ENCODE measurements around the gene EPOP.

The EPOP gene

DNA sequence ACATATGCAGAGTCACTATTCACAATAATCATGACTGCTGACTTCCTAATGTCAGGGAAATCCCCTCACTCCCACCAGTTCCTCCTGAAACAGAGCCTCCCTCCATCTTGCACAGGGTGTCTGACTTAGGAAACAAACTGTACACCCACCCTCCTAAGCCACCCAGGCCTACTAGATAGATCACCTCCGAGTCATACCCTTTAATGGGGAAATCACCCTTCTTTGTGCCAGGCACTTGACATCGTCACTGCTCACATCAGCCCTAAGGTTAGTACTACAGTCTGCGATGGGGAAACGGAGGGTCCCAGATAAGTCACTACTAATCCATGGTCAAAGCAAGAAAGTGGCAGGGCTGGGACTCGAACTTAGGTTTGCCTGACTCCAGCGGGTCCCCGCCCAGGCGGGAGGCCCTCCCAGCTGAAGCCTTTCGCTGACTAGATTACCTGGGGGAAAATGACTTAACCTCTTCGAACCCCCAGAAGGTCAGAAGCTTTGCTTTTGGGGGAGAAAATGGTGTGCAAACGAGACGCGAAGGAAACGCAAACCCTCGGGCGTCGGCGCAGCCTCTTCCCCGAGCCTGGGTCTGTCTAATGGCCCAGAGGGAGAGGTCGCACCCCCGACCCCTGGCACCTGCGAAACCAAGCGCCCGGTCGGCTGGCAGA lies 26.9 kb upstream of the EPOP start:
- Histone ChIP-seq H3K9ac (ENCODE audit: low read depth, low read length, poor library complexity) (peak overlapping the region; percentile 15), H3K79me1 (ENCODE audit: low read depth, low read length) (peaks cover 2% of the 10 kb centered on the region), H3K36me3 (replicated peaks in 1 of 2; ENCODE audit: control insufficient read depth in 2 of 2, insufficient read depth in 2 of 2, low read length in 2 of 2) (no peaks in the 10 kb centered on the region), H2AK5ac (ENCODE audit: low read depth, low read length) (no peak overlapping the region), H3K14ac (ENCODE audit: low read length) (no peak overlapping the region), H3K18ac (ENCODE audit: low read length) (peak overlapping the region; percentile 86), H3K9me3 (replicated peaks in 1 of 2; ENCODE audit: control insufficient read depth in 2 of 2, insufficient read depth in 1 of 2, low read depth in 1 of 2, low read length in 2 of 2) (no peaks in the 10 kb centered on the region), H3K4me1 (ENCODE audit: control insufficient read depth in 2 of 2, insufficient read depth in 1 of 2, low read depth in 1 of 2, low read length in 2 of 2) (peaks cover 14 to 24% of the 10 kb centered on the region in 2 donors), H3K27ac (replicated peaks; ENCODE audit: low read length) (no peak overlapping the region), H4K8ac (ENCODE audit: low read depth, low read length) (no peak overlapping the region), H3K4me3 (ENCODE audit: low read length in 2 of 2) (peak overlapping the region; percentile 73 to 77), H2BK12ac (ENCODE audit: low read length) (no peak overlapping the region), H3K4me2 (ENCODE audit: insufficient read depth, low read length, poor library complexity, severe bottlenecking) (peak overlapping the region; percentile 75), H2BK120ac (ENCODE audit: low read depth, low read length) (peak overlapping the region; percentile 1), H4K91ac (ENCODE audit: low read depth, low read length, poor library complexity) (no peak overlapping the region), H3K4ac (ENCODE audit: low read length) (no peak overlapping the region), H2BK15ac (ENCODE audit: low read length) (peak overlapping the region; percentile 42), H3K23ac (ENCODE audit: low read depth, low read length, poor library complexity) (no peak overlapping the region), H2AFZ (ENCODE audit: low read length) (peak overlapping the region; percentile 95), H2BK5ac (ENCODE audit: low read length) (no peak overlapping the region), H3K27me3 (ENCODE audit: control insufficient read depth in 3 of 3, insufficient read depth in 3 of 3, low read depth in 1 of 3, low read length in 3 of 3) (peaks cover 0 to 77% (median 18%) of the 10 kb centered on the region in 3 experiments)
- DNase-seq (ENCODE audit: low spot score) = peak; percentile 42
- WGBS, 2 donors (ENCODE audit: extremely low coverage in 2 of 2, insufficient read length in 2 of 2, insufficient replicate concordance in 1 of 2) = no CpG with 5 or more reads among the region's 25 CpGs

GRCh38 chr17:38698760-38699159 lies 24.0 kb upstream of the EPOP start:
- Histone ChIP-seq H3K4me1 (ENCODE audit: control insufficient read depth in 2 of 2, insufficient read depth in 1 of 2, low read depth in 1 of 2, low read length in 2 of 2) (peaks cover 12 to 20% of the 10 kb centered on the region in 2 donors), H3K4ac (ENCODE audit: low read length) (no peak overlapping the region), H2AFZ (ENCODE audit: low read length) (no peak overlapping the region), H4K91ac (ENCODE audit: low read depth, low read length, poor library complexity) (no peak overlapping the region), H3K36me3 (replicated peaks in 1 of 2; ENCODE audit: control insufficient read depth in 2 of 2, insufficient read depth in 2 of 2, low read length in 2 of 2) (no peaks in the 10 kb centered on the region), H3K27ac (replicated peaks; ENCODE audit: low read length) (no peak overlapping the region), H2BK120ac (ENCODE audit: low read depth, low read length) (no peak overlapping the region), H2AK5ac (ENCODE audit: low read depth, low read length) (no peak overlapping the region), H4K8ac (ENCODE audit: low read depth, low read length) (no peak overlapping the region), H3K18ac (ENCODE audit: low read length) (no peak overlapping the region), H3K9me3 (replicated peaks in 1 of 2; ENCODE audit: control insufficient read depth in 2 of 2, insufficient read depth in 1 of 2, low read depth in 1 of 2, low read length in 2 of 2) (no peaks in the 10 kb centered on the region), H3K27me3 (ENCODE audit: control insufficient read depth in 3 of 3, insufficient read depth in 3 of 3, low read depth in 1 of 3, low read length in 3 of 3) (peaks cover 0 to 57% (median 15%) of the 10 kb centered on the region in 3 experiments), H3K4me2 (ENCODE audit: insufficient read depth, low read length, poor library complexity, severe bottlenecking) (no peak overlapping the region), H3K14ac (ENCODE audit: low read length) (no peak overlapping the region), H3K9ac (ENCODE audit: low read depth, low read length, poor library complexity) (no peak overlapping the region), H3K4me3 (ENCODE audit: low read length in 2 of 2) (no peak overlapping the region), H2BK12ac (ENCODE audit: low read length) (no peak overlapping the region), H3K23ac (ENCODE audit: low read depth, low read length, poor library complexity) (no peak overlapping the region), H2BK15ac (ENCODE audit: low read length) (no peak overlapping the region), H3K79me1 (ENCODE audit: low read depth, low read length) (no peaks in the 10 kb centered on the region), H2BK5ac (ENCODE audit: low read length) (no peak overlapping the region)
- no peak for DNase-seq (ENCODE audit: low spot score)
- no CpG with 5 or more reads among the region's 5 CpGs for WGBS, 2 donors (ENCODE audit: extremely low coverage in 2 of 2, insufficient read length in 2 of 2, insufficient replicate concordance in 1 of 2)

- Histone ChIP-seq H3K27ac (replicated peaks; ENCODE audit: low read length) (no peak overlapping the region), H3K79me1 (ENCODE audit: low read depth, low read length) (no peaks in the 10 kb centered on the region), H3K23ac (ENCODE audit: low read depth, low read length, poor library complexity) (no peak overlapping the region), H2BK12ac (ENCODE audit: low read length) (no peak overlapping the region), H3K27me3 (ENCODE audit: control insufficient read depth in 3 of 3, insufficient read depth in 3 of 3, low read depth in 1 of 3, low read length in 3 of 3) (peaks cover 0 to 42% (median 5%) of the 10 kb centered on the region in 3 experiments), H2BK15ac (ENCODE audit: low read length) (no peak overlapping the region), H3K4ac (ENCODE audit: low read length) (no peak overlapping the region), H3K36me3 (replicated peaks in 1 of 2; ENCODE audit: control insufficient read depth in 2 of 2, insufficient read depth in 2 of 2, low read length in 2 of 2) (no peaks in the 10 kb centered on the region), H3K9me3 (replicated peaks in 1 of 2; ENCODE audit: control insufficient read depth in 2 of 2, insufficient read depth in 1 of 2, low read depth in 1 of 2, low read length in 2 of 2) (no peaks in the 10 kb centered on the region), H3K18ac (ENCODE audit: low read length) (no peak overlapping the region), H3K4me3 (ENCODE audit: low read length in 2 of 2) (no peak overlapping the region), H2AFZ (ENCODE audit: low read length) (no peak overlapping the region), H4K8ac (ENCODE audit: low read depth, low read length) (no peak overlapping the region), H2AK5ac (ENCODE audit: low read depth, low read length) (no peak overlapping the region), H3K4me2 (ENCODE audit: insufficient read depth, low read length, poor library complexity, severe bottlenecking) (no peak overlapping the region), H3K14ac (ENCODE audit: low read length) (no peak overlapping the region), H4K91ac (ENCODE audit: low read depth, low read length, poor library complexity) (no peak overlapping the region), H2BK120ac (ENCODE audit: low read depth, low read length) (no peak overlapping the region), H3K9ac (ENCODE audit: low read depth, low read length, poor library complexity) (no peak overlapping the region), H3K4me1 (ENCODE audit: control insufficient read depth in 2 of 2, insufficient read depth in 1 of 2, low read depth in 1 of 2, low read length in 2 of 2) (peaks cover 8 to 16% of the 10 kb centered on the region in 2 donors), H2BK5ac (ENCODE audit: low read length) (no peak overlapping the region)
- no peak for DNase-seq (ENCODE audit: low spot score)
- no CpG with 5 or more reads among the region's 4 CpGs for WGBS, 2 donors (ENCODE audit: extremely low coverage in 2 of 2, insufficient read length in 2 of 2, insufficient replicate concordance in 1 of 2)
These were observed 22.5 kb upstream of the EPOP start for GRCh38 chr17:38697061-38697820.

- H2BK15ac ChIP-seq (ENCODE audit: low read length) = no peak overlapping the region
These were observed 19.1 kb upstream of the EPOP start for GRCh38 chr17:38693700-38694329.

More at GRCh38 chr17:38693700-38694329, 19.1 kb upstream of the EPOP start:
- Histone ChIP-seq H3K4me3 (ENCODE audit: low read length in 2 of 2) (peak overlapping the region in 1 of 2 donors; percentile 27), H3K4ac (ENCODE audit: low read length) (no peak overlapping the region), H3K4me1 (ENCODE audit: control insufficient read depth in 2 of 2, insufficient read depth in 1 of 2, low read depth in 1 of 2, low read length in 2 of 2) (peaks cover 5 to 9% of the 10 kb centered on the region in 2 donors), H3K18ac (ENCODE audit: low read length) (peak overlapping the region; percentile 23), H4K8ac (ENCODE audit: low read depth, low read length) (peak overlapping the region; percentile 24), H3K4me2 (ENCODE audit: insufficient read depth, low read length, poor library complexity, severe bottlenecking) (no peak overlapping the region), H3K23ac (ENCODE audit: low read depth, low read length, poor library complexity) (no peak overlapping the region), H3K9ac (ENCODE audit: low read depth, low read length, poor library complexity) (no peak overlapping the region), H4K91ac (ENCODE audit: low read depth, low read length, poor library complexity) (no peak overlapping the region), H2AFZ (ENCODE audit: low read length) (peak overlapping the region; percentile 78), H2BK5ac (ENCODE audit: low read length) (no peak overlapping the region), H3K27me3 (ENCODE audit: control insufficient read depth in 3 of 3, insufficient read depth in 3 of 3, low read depth in 1 of 3, low read length in 3 of 3) (peaks cover 0 to 13% (median 0%) of the 10 kb centered on the region in 3 experiments), H3K36me3 (replicated peaks in 1 of 2; ENCODE audit: control insufficient read depth in 2 of 2, insufficient read depth in 2 of 2, low read length in 2 of 2) (no peaks in the 10 kb centered on the region), H3K14ac (ENCODE audit: low read length) (no peak overlapping the region), H3K79me1 (ENCODE audit: low read depth, low read length) (no peaks in the 10 kb centered on the region), H3K9me3 (replicated peaks in 1 of 2; ENCODE audit: control insufficient read depth in 2 of 2, insufficient read depth in 1 of 2, low read depth in 1 of 2, low read length in 2 of 2) (no peaks in the 10 kb centered on the region), H2BK12ac (ENCODE audit: low read length) (no peak overlapping the region), H2AK5ac (ENCODE audit: low read depth, low read length) (no peak overlapping the region), H3K27ac (replicated peaks; ENCODE audit: low read length) (no peak overlapping the region), H2BK120ac (ENCODE audit: low read depth, low read length) (no peak overlapping the region)
- no CpG with 5 or more reads among the region's 12 CpGs for WGBS, 2 donors (ENCODE audit: extremely low coverage in 2 of 2, insufficient read length in 2 of 2, insufficient replicate concordance in 1 of 2)
- DNase-seq (ENCODE audit: low spot score) = no peak
